Sigmoid colon (tissue), 7 donors: ENCODE data around the gene CREB3. TPM values are rescaled to one million over a fixed set of nuclear protein-coding genes. Genes with fewer than 3 reads are reported as not detected.

Source experiments
- DNase-seq: peaks from one replicate; pipeline ENCODE4 v3.0.0-alpha.2; 2019
- H3K27ac ChIP-seq, 4 donors: fragments of 200-600 bp; sonication (generic); one replicate each; pipeline ENCODE4 v1.5.1; 2016 to 2019; ENCODE audit warnings: mild to moderate bottlenecking in 1 of 4
- H3K27me3 ChIP-seq, 3 donors: fragments of 200-600 bp; sonication (generic); one replicate each; pipeline ENCODE4 v1.5.1; 2019; ENCODE audit warnings: mild to moderate bottlenecking in 1 of 3
- H3K36me3 ChIP-seq, 4 donors: fragments of 200-600 bp; sonication (generic); one replicate each; pipeline ENCODE4 v1.5.1; 2016 to 2019
- H3K4me1 ChIP-seq, 4 donors: fragments of 200-600 bp; sonication (generic); one replicate each; pipeline ENCODE4 v1.5.1; 2017 to 2019
- H3K4me3 ChIP-seq, 4 donors: fragments of 200-600 bp; sonication (generic); one replicate each; pipeline ENCODE4 v1.5.1; 2017 to 2019; ENCODE audit warnings: mild to moderate bottlenecking in 2 of 4, moderate library complexity in 1 of 4
- H3K9me3 ChIP-seq, 4 donors: fragments of 200-600 bp in 3 of 4; sonication (generic) in 3 of 4; one replicate each; pipeline versions ENCODE4 v1.5.1 to v1.6.1; 2013 to 2019
- CTCF ChIP-seq, 4 experiments: fragments of 450-650 bp in 3 of 4; fragments of 200-600 bp in 1 of 4; IDR thresholded peaks; one replicate each; pipeline ENCODE4 v1.5.1; 2016 to 2019; ENCODE audit warnings: antibody characterized with exemption in 4 of 4, mild to moderate bottlenecking in 3 of 4, moderate library complexity in 2 of 4
- EP300 ChIP-seq, 4 donors: sonication (generic); formaldehyde crosslinking; IDR thresholded peaks; one replicate each; pipeline ENCODE4 v1.6.1; 2017; ENCODE audit warnings: antibody characterized with exemption in 4 of 4
- POLR2A ChIP-seq, 2 donors: fragments of 450-650 bp; IDR thresholded peaks; one replicate each; pipeline ENCODE4 v1.6.1; 2016; ENCODE audit warnings: antibody characterized with exemption in 2 of 2, mild to moderate bottlenecking in 2 of 2, moderate library complexity in 2 of 2
- POLR2AphosphoS5 ChIP-seq, 4 donors: sonication (generic); formaldehyde crosslinking; IDR thresholded peaks; one replicate each; pipeline ENCODE4 v1.6.1; 2017; ENCODE audit warnings: antibody characterized with exemption in 4 of 4
- WGBS, 2 donors: extraction: QIAGEN DNeasy Blood & Tissue Kit; methylation state at CpG; one replicate each; pipeline ENCODE4 v1.1.7; 2013; 5-methylcytosine and 5-hydroxymethylcytosine counted together
- intact Hi-C: fragments of 100-400 bp; cut with DNase I; formaldehyde crosslinking; loops from one replicate; pipeline ENCODE4 v1.15.1; 2023
- polyA plus RNA-seq, 3 donors: library from polyadenylated mRNA; stranded (reverse); fragments of 200-250 nt; gene quantifications; one replicate each; pipeline ENCODE4 v1.2.3, GENCODE V29; 2013
- total RNA-seq, 4 donors: library from RNA; depleted of rRNA; stranded (reverse); fragments of >200 nt; gene quantifications; one replicate each; pipeline ENCODE4 v1.1.0, GENCODE V29; 2016
- donor health status: healthy with polysubstance abuse.
- donor health status: Bipolar disorder and iron deficiency.
- donor health status: healthy.

The CREB3 gene
- total and polyA plus RNA-seq, 7 donors, result 31.0 to 82.7 (median 65.9) TPM

DNA sequence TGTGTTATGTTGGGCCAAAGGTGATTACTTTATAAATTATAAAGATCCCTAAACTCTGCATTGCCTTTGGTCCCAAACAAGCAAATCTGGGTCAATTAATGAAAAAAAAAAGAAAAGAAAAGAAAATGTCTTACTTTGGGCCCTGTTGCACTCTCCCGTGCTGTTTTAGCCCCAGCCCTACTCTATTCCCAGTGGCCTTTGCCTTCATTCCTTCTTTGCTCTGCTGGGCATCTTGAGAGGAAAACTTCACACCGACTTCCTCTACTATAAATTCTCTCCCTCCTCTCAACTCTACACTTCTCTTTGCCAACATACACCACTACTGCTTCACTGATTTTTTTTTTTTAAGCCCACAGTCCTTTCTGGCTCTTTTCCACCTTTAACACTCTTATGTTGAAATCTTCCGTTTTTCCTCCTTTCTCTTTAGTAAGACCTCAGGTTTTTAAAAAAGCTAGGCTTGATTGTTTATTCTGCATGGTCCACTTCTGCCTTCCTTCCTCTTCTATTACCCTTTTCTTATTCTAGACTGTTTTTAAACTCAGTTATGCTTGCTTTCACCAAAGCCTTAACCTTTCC lies 26.1 kb downstream of the CREB3 start:
- no peak for DNase-seq
- peak in 1 of 4 donors; percentile 6 for TF ChIP-seq POLR2AphosphoS5 (IDR thresholded peaks at IDR 0.05)
- TF ChIP-seq POLR2A (IDR thresholded peaks at IDR 0.05), result no peak
- TF ChIP-seq EP300 (IDR thresholded peaks at IDR 0.05), result no peak
- TF ChIP-seq CTCF (IDR thresholded peaks at IDR 0.05), result no peak
- peaks cover 0 to 27% (median 23%) of the 10 kb centered on the region in 4 donors for H3K4me1 ChIP-seq
- peak overlapping the region; percentile 79 to 90 (median 82) for H3K27ac ChIP-seq
- no peaks in the 10 kb centered on the region for H3K27me3 ChIP-seq
- H3K36me3 ChIP-seq, result peaks cover 0 to 13% (median 4%) of the 10 kb centered on the region in 4 donors
- intact Hi-C loops, result no loop called here
- H3K9me3 ChIP-seq, result no peaks in the 10 kb centered on the region
- no peak overlapping the region for H3K4me3 ChIP-seq
- WGBS, 2 donors, result 36 to 48% methylated on average over 3 of the region's 3 CpGs

DNA sequence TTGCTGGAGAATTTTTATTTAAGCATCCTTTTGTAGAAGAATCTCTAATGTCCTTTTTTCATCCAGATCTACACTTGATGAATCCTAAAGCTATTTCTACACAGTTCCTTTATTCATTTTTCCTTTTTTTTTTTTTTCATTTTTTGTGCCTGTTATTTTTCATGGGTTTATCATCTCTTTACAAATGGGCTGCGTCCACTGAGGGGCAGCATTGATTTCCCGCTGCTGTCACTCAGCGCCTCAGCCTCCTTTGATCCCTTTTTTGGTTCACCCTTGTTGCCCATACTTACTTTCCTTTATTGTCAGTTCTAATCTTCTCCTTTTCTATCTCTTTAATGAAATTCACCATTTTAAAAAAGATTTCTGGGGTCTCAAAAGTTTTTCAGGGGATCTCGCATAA lies 27.3 kb downstream of the CREB3 start:
- no peak for TF ChIP-seq POLR2AphosphoS5 (IDR thresholded peaks at IDR 0.05)
- no peak for TF ChIP-seq EP300 (IDR thresholded peaks at IDR 0.05)
- no peak for TF ChIP-seq CTCF (IDR thresholded peaks at IDR 0.05)
- no peak for TF ChIP-seq POLR2A (IDR thresholded peaks at IDR 0.05)
- no peaks in the 10 kb centered on the region for H3K9me3 ChIP-seq
- peaks cover 0 to 27% (median 23%) of the 10 kb centered on the region in 4 donors for H3K4me1 ChIP-seq
- H3K27me3 ChIP-seq, result no peaks in the 10 kb centered on the region
- H3K4me3 ChIP-seq, result no peak overlapping the region
- H3K36me3 ChIP-seq, result peaks cover 0 to under 1% (median 0%) of the 10 kb centered on the region in 4 donors
- H3K27ac ChIP-seq, result no peak overlapping the region
- 94 to 96% methylated on average over 4 of the region's 4 CpGs for WGBS, 2 donors
- intact Hi-C loops, result no loop called here
- no peak for DNase-seq

DNA sequence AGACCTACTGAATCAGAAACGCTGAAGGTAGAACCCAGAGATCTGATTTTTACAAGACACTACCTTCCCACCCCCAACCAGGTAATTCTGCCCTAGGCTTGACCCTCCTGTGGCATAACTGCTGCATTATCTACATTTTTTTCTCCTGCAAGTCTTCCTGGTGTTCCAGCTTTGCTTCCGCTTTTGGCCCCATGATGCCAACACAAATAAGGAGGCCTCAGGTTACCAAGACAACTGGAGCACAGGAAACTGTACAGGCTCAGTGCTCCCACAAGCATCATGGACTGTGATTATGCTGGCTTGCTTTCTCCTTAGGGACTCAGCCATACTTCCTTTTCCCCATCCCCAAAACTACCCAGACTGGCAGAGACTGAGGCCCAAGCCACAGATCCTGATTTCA lies 28.2 kb downstream of the CREB3 start:
- no peak for DNase-seq
- TF ChIP-seq POLR2A (IDR thresholded peaks at IDR 0.05) (no peak), POLR2AphosphoS5 (IDR thresholded peaks at IDR 0.05) (no peak), EP300 (IDR thresholded peaks at IDR 0.05) (no peak), CTCF (IDR thresholded peaks at IDR 0.05) (no peak)
- Histone ChIP-seq H3K36me3 (no peaks in the 10 kb centered on the region), H3K27me3 (no peaks in the 10 kb centered on the region), H3K4me3 (no peak overlapping the region), H3K4me1 (peaks cover 0 to 27% (median 23%) of the 10 kb centered on the region in 4 donors), H3K27ac (no peak overlapping the region), H3K9me3 (no peaks in the 10 kb centered on the region)
- WGBS, 2 donors, result 24 to 43% methylated on average over 2 of the region's 2 CpGs
- intact Hi-C loops, result no loop called here

- peaks cover 0 to 9% (median 4%) of the 10 kb centered on the region in 4 donors for H3K4me1 ChIP-seq
- TF ChIP-seq POLR2AphosphoS5 (IDR thresholded peaks at IDR 0.05), result no peak
- H3K9me3 ChIP-seq, result no peaks in the 10 kb centered on the region
- intact Hi-C loops, result no loop called here
- DNase-seq, result no peak
- no peaks in the 10 kb centered on the region for H3K27me3 ChIP-seq
- no peak overlapping the region for H3K27ac ChIP-seq
- 77 to 93% methylated on average over 2 of the region's 2 CpGs for WGBS, 2 donors
- no peak overlapping the region for H3K4me3 ChIP-seq
- H3K36me3 ChIP-seq, result no peaks in the 10 kb centered on the region
Measured at GRCh38 chr9:35763181-35763580, 30.7 kb downstream of the CREB3 start.

- no peaks in the 10 kb centered on the region for H3K27me3 ChIP-seq
- 97 to 98% methylated on average over 1 of the region's 1 CpG for WGBS, 2 donors
- H3K4me1 ChIP-seq, result peaks cover 0 to 2% (median 0%) of the 10 kb centered on the region in 4 donors
- intact Hi-C loops, result no loop called here
- H3K27ac ChIP-seq, result no peak overlapping the region
- TF ChIP-seq POLR2A (IDR thresholded peaks at IDR 0.05), result no peak
- no peak for TF ChIP-seq EP300 (IDR thresholded peaks at IDR 0.05)
- no peak for TF ChIP-seq CTCF (IDR thresholded peaks at IDR 0.05)
- no peak for TF ChIP-seq POLR2AphosphoS5 (IDR thresholded peaks at IDR 0.05)
- no peaks in the 10 kb centered on the region for H3K36me3 ChIP-seq
- DNase-seq, result no peak
- no peaks in the 10 kb centered on the region for H3K9me3 ChIP-seq
- no peak overlapping the region for H3K4me3 ChIP-seq
Measured at GRCh38 chr9:35763803-35764202, 31.3 kb downstream of the CREB3 start.
